ENCODE results near the gene MCRS1.
"Not testable (repeated sequence)": the region's sequence is repeated elsewhere in the genome, so short reads cannot be mapped to it uniquely, and the experiment has no call there.

The MCRS1 gene

GRCh38 chr12:49512546-49512945 lies 55.4 kb downstream of the MCRS1 start:
- no peak for DNase-seq

- DNase-seq = no peak
Observed at GRCh38 chr12:49511410-49511809, 56.5 kb downstream of the MCRS1 start.

- DNase-seq = not testable (repeated sequence)
Observed at GRCh38 chr12:49509681-49510080, 58.3 kb downstream of the MCRS1 start.
